H1 (cell line): ENCODE measurements around the gene MYH7. TPM values are rescaled to one million over a fixed set of nuclear protein-coding genes. Genes with fewer than 3 reads are reported as not detected.

Source experiments
- RBBP5 ChIP-seq: IDR thresholded peaks from 2 replicates; pipeline ENCODE4 v1.7.1; 2012; ENCODE audit warnings: low read depth, mild to moderate bottlenecking, inconsistent platforms, low read length, moderate library complexity, borderline replicate concordance
- RNF2 ChIP-seq: fragments of 200-900, 300-1000 bp; sonication (generic); IDR thresholded peaks from 2 replicates; pipeline ENCODE4 v1.7.1; 2016; ENCODE audit warnings: borderline replicate concordance, low read depth, mild to moderate bottlenecking, antibody characterized with exemption, low read length; ENCODE audit not compliant: poor library complexity, severe bottlenecking; ENCODE audit errors: missing control alignments
- polyA plus RNA-seq, 7 experiments: library from polyadenylated mRNA; depleted of rRNA in 3 of 7; stranded (reverse) in 5 of 7; unstranded in 2 of 7; fragments of >200 nt in 5 of 7; fragments of 200-250 nt in 2 of 7; gene quantifications; 1 replicate in 5 of 7; 2 replicates in 1 of 7; 4 replicates in 1 of 7; pipeline versions ENCODE4 v1.2.1 to v1.2.3, GENCODE V29; 2011 to 2013; ENCODE audit warnings: missing spikeins in 2 of 7, mixed read lengths in 2 of 7
- total RNA-seq: library from RNA; stranded (reverse); fragmentation: NEBNext Ultra II Directional; extraction: Animal tissue kit (Norgen Biotek cat#: 25700); gene quantifications from 2 replicates; pipeline ENCODE4 v1.2.1, GENCODE V29; 2021

Gene MYH7
- total and polyA plus RNA-seq, 2 of the 8 experiments (the other 6 are each of a cell fraction or from before 2014, with no cell fraction given): not detected

GRCh38 chr14:23454445-23454856 lies 19.0 kb upstream of the MYH7 start (continued):
- TF ChIP-seq RNF2 (no peak), RBBP5 (no peak)
